NCI-H748 treated with DMSO at 0.1 percent for 48 hours (cell line): ENCODE results near the gene ARFRP1.
"Not testable (repeated sequence)": the region's sequence is repeated elsewhere in the genome, so short reads cannot be mapped to it uniquely, and the experiment has no call there.

ENCODE experiments used
- DNase-seq: peaks from one replicate; lab custom pipeline; 2025; lab: John Stamatoyannopoulos, UW

Gene ARFRP1

DNA sequence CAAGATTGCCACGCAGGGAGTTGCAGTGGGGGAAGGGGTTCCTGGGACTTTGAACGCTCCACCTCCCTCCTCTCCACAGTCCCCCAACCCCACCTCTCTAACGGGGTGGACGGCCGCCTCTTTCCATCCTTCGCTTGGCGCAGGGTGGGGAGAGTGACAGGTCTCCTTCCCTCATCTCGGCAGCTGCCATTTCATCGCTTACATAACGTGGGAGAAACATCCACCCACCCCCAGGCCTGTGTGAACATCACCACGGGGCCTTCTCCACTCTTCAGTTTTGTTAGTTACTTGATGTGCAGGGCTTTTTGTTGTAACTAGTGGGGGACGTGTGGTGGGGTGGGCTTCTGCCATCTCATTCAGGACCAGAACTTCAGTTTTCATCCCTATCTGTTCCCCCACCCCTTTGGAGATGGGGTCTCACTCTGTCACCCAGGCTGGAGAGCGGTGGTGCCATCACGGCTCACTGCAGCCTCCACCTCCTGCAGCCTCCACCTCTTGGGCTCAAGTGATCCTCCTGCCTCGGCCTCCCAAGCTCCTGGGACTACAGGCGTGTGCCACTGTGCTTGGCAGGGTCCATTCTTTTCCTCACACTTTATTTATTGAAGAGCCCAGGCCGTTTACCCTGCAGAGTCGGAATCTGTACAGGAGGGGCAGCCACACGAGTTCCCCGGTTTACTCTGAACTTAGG is 32.0 kb downstream of the ARFRP1 start:
- no peak for DNase-seq

DNA sequence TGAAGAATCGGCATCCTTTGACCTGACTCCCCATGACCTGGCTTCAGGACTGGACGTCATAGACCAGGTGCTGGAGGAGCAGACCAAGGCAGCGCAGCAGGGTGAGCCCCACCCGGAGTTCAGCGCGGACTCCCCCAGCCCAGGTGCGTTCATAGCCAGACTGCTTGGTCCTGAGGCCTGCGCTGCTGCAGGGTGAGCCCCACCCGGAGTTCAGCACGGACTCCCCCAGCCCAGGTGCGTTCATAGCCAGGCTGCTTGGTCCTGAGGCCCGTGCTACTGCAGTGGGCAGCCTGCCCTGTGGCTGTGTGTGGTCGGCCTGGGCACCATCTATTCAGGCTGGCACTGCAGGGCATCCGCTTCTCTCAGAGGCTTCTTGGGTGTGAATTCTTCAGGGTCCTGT is 33.8 kb downstream of the ARFRP1 start:
- DNase-seq: no peak

DNA sequence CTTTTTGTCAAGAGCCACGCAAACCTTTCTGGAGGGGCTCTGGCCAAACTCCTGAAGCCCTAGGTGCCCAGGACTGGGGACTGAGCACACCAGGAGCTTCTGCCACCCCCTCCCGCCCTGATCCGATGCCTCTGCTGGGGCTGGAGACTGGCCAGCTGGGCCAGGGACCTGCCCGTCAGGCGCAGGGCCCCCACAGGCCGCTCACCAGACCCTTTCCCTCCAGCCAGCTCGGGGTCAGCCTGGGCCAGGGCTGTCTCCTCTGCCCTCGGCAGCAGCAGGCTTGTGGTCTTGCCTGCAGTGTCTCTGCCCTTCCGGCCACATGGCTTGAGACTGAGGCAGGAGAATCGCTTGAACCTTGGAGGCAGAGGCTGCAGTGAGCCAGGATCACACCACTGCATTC is 35.1 kb downstream of the ARFRP1 start:
- no peak for DNase-seq

DNA sequence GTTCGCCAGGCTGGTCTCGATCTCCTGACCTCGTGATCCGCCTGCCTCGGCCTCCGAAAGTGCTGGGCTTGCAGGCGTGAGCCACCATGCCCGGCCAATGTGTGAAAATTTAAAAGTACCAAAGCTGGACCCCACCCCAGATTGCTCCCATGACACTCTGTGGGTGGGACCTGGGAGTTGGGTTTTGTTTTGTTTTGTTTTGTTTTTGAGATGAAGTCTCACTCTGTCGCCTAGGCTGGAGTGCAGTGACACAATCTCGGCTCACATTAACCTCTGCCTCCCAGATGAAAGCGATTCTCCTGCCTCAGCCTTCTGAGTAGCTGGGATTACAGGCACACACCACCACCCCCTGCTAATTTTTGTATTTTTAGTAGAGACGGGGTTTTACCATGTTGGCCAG is 36.1 kb downstream of the ARFRP1 start:
- not testable (repeated sequence) for DNase-seq

DNA sequence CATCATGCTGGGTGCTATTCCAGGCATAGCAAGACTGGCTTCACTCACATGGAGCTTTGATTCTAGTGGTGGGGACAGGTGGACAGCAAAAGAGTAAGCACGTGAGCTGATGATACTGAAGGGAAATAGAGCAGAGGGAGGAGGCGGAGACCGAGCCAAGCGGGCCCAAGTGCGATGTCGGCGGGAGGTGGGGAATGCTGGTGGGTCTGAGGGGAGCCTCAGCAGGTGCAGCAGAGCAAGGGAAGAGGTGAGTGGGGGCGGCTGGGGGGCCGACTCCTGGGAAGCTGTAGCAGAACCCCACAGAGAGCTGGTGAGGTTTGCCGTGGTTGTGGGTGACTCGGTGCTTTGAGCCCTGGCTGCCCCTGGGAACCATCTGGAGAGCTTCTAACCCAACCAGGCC is 39.4 kb downstream of the ARFRP1 start:
- DNase-seq: no peak

DNA sequence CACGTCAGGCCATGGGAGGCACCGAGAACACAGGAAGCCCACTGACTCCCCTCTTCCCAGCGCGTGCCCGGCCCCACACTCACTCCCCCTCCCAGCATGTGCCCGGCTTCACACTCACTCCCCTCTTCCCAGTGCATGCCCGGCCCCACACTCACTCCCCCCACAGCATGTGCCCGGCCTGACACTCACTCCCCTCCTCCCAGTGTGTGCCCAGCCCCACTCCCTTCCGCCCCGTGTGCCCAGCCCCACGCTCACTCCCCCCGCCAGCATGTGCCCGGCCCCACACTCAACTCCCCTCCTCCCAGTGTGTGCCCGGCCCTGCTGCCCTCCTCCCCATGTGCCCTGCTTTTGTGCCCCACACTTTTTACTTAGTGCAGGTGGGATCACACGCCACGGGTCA is 39.9 kb downstream of the ARFRP1 start:
- DNase-seq: no peak

DNA sequence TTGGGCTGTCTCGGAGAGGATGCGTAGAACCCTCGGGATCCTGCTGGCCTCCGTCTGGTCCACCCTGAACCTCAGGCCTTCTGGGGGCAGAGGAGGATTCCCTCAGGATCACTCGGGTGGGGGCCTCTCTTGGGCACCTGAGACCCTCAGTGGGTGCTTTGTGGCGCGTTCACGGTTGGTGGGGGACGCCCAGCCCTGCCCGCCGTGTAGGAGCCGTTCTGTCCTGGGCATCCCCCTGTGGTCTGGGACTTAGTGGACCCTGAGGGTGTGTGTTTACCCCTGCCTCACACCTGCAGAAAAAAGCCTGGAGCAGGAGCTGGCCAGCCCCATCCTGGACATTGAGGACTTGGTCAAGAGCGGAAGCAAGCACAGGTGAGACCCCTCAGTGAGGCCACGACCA is 42.1 kb downstream of the ARFRP1 start:
- DNase-seq: no peak

DNA sequence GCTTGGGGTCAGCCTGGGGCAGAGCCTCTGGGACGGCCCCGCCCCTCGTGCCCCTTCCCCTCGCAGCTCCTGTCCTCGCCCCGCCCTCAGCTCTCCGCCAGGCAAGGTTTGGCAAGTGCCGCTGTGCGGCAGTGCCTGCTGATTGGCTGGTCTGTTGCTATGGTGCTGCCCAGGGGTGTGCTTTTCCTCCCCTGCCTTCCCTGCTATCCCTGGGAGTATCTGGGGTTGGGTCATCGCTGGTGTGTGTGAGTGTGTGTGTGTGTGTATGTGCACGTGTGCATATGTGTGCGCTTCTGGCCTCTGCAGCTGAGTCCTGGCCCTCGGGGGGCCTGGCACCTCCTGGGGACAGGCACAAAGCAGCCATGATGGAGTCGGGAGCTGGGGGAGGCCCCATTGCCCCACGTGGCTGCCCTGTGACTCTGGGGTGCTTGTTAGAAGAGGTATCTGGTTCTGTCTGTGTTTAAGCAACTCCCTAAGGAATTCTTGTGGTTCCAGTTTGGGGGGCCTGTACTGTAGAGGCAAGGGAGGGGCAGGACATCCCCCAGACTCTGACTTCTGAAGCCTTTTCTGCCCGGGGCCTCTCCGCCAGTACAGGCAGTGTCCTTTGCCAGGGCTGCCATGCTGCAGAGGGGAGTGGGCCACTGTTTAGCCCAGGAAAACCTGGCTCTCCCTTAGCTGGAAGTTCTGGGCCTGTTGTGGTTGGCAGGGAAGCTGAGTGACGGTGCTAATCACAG is 42.7 kb downstream of the ARFRP1 start:
- DNase-seq: no peak

DNA sequence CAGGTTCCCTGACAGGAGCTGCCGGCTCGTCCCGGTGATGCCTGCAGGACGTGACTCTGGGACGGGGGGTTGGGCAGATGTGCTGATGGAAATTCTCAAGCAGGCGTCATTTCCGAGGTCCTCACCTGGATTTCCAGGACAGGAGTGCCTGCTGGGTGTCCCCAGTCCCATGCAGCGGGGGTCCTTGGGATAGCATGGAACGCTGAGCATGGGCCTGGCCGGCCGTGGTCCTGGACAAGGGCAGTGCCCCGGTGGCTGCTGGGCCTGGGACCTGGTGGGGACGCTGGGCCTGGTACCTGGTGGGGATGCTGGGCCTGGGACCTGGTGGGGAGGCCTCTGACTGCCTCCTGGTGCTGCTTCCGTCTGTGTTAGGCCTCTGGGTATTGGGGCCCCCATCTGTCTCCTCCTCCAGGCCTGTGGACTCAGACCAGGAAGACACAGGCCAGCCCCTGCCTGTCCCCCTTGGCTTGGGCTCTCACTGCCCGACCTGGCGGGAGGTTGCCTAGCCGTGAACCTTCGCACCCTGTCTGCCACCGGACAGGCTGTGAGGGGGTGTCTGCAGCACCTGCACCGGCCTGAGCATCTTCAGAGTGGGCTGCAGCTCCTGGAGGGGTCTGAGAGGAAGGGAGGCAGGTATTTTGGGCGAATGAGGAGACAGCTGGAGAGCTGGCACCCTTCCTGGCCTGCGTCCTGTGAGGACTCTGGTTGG is 43.5 kb downstream of the ARFRP1 start:
- DNase-seq: no peak

DNA sequence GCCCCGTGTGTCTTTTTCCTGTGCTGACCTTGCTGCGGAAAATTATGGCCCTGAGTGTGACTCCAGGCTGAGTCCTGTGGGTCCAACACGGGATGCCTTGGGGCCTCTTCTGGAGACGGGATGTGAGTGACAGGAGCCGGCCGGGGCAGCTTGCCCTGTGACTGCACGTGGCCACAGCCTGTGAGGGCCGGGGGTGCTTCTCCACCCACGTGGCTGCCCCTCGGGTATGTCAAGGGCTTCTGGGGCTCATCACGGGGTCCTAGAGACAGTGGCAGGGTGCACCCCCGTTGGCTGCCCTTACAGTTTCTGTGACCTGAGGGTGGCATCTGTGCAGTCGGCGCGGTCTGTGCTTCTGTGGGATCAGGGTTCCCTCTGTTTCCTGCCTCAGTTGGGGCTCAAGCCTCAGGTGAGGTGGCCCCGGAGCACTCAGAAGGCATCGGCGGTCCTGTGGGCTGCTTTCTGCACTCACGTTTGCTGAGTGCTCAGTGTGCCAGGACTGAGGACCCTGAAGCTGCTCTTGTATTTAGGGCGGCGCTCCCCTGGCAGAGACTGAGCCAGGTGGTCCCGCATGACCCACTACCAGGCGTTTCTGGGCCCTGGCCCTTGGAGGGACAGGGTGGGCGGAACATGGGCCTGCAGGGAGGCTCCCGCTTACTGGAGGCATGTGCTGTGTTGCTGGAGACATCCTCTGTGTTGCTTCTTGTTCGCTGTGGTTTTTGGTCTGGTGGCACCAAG is 44.3 kb downstream of the ARFRP1 start:
- DNase-seq: no peak

DNA sequence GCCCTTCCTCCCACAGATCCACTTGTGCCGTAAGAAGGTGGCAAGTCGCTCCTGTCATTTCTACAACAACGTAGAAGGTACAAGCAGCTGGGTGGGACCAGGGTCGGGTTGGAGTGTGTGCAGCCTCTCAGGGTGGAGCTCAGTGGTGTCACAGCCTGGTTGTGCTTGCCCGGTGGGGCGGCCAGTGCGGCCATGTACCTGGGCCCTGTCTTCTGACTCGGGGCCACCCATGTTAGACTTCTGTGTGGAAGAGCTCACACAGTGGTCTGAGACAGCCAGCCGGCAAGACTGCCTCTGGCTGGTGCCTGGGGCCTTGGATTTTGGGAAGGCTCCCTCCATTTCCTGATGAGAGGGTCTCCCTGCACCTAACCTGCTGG is 45.0 kb downstream of the ARFRP1 start:
- DNase-seq: no peak

DNA sequence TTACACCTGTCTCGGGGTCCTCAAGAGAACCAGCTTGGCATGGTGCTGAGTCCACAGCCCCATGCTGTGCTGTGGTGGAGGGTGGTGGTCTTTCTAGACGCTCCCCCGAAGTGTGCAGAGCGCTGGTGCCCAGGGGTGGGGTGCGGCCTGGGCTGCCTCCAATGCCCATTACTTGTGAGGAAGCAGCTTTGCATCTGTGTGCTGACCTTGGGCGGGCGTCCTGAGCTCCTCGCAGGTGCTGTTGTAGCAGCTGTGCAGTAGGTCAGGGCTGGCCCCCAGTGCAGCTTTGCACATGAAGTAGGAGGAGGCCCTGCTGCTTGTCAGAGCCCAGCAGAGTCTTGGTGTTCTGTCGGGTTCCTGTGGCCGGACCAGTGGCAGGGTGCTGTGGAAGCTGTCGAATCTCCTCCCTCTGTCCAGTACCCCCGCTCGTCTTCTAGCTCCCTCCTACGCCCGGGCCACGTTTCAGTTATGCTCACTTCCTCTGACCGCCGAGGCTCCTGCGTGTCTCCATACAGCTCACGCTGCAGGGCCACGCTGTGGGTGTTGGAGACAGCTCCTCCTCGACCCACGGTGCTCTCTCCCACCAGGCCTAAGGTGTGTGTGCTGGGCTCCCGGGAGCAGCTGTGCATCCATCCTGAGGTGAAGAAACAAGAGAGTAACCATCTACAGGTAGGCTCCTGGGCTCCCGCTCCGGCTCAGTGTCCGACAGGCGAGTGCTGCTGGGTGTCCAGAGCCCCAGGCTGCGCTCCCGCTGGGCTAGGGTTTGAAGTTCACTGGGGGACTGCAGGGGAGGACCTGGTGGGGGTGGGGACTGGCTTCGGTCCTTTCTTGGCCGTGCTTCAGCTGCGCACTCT is 45.6 kb downstream of the ARFRP1 start:
- DNase-seq: no peak

DNA sequence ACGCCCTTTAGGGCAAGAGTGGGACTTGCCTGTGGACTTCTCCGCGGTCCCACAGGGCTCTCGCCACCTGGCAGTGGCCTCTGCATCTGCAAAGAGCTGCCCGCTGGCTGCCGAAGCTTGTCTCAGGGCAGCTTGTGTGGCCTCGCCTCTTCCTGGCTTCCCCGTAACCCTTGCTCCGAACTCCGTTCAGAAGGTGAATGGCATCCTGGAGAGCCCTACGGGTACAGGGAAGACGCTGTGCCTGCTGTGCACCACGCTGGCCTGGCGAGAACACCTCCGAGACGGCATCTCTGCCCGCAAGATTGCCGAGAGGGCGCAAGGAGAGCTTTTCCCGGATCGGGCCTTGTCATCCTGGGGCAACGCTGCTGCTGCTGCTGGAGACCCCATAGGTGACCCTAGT is 46.7 kb downstream of the ARFRP1 start:
- DNase-seq: no peak

DNA sequence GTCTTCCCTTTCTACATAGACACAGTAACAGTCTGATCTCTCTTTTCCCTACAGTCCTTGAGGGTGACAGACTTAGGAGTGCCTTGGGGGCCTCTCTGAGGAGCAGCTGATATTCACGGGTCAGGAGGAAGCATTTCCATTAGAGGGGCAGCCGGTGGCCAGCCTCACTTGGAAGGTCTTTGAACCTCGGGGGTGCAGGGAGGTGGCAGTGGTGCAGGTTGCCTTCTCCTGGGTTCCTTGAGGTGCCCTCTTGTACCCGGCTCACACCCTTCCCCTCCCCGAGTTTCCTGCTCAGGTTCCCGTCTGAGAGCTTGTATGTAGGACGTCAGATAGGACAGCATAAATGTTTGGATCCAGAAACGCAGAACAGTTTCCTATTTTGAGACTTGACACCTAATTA is 47.2 kb downstream of the ARFRP1 start:
- DNase-seq: no peak

DNA sequence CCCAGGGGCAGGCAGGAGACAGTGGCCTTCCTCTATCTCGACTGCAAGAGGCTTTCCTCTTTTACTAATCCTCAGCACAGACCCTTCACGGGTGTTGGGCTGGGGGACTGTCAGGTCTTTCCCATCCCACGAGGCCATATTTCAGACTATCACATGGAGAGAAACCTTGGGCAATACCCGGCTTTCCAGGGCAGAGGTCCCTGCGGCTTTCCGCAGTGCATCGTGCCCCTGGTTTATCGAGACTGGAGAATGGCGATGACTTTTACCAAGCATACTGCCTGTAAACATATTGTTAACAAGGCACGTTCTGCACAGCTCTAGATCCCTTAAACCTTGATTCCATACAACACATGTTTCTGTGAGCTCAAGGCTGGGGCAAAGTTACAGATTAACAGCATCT is 47.6 kb downstream of the ARFRP1 start:
- not testable (repeated sequence) for DNase-seq

DNA sequence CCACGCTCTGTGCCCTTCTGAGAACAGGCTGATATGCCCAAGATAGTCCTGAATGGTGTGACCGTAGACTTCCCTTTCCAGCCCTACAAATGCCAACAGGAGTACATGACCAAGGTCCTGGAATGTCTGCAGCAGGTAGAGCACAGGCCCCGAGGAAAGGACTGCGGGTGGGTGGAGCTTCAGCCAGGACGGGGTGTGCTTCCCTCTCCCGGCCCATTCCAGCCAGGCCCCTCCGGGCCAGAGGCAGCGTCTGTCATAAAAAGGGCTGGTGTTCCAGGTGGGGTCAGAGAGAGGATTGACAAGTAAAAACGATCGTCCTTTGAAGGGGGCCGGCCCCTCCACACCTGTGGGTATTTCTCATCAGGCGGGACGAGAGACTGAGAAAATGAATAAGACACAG is 48.4 kb downstream of the ARFRP1 start:
- no peak for DNase-seq

DNA sequence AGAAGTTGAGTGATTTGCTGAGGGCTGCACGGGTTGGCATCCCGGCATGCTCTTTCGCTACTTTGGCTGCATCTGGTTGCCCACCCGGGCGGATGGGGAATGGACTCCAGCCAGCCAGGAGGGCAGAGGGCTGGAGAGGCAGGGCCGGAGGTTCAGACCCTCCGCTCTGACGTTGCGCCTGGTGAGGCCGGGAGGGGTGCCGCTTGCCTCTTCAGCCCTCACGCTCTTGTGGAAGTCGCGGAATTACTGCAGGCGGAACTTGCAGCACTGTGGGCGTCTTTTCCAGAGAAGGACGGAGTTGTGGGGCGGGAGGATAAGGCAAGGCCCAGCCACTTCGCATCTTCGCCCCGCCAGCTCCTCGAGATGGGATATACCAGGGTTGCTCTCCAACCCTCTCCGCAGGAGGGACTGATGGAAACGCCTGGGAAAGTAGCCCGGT is 49.0 kb downstream of the ARFRP1 start:
- DNase-seq: no peak

DNA sequence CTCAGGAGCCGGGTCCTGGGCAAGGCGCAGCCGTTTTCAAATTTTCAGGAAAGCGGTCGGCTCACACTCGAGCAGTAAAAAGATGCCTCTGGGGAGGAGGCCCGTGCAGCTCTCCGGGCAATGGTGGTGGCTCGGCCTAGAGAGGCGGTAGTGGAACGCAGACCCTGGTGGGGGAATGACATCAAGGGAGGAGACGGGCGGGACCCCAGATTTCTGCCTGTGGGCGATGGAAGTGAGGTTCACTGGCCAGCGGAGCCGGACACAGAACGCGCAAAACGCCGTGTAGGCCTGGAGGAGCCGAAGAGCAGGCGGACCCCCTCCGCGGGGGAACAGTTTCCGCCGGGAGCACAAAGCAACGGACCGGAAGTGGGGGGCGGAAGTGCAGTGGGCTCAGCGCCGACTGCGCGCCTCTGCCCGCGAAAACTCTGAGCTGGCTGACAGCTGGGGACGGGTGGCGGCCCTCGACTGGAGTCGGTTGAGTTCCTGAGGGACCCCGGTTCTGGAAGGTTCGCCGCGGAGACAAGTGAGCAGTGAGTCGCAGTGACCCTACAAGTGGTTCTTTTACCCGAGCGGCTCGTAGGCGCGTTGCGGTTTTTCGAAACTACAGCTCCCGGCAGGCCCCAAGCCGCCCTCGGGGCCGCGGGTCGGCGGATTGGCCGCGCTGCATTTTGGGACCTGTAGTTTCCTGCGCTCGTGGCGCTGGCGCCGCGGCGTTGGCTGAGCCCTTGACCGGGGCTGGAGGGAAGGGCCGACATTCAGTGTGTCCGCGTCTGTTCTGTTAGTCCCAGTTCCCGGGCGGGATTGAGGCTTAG is 49.6 kb downstream of the ARFRP1 start, which contains the start of gene RTEL1:
Gene RTEL1, plus strand, starts transcription at position 376 of the 812 bp plus-strand sequence. CDS start 1,091 bp downstream, outside the sequence.
- DNase-seq: peak; percentile 64

DNA sequence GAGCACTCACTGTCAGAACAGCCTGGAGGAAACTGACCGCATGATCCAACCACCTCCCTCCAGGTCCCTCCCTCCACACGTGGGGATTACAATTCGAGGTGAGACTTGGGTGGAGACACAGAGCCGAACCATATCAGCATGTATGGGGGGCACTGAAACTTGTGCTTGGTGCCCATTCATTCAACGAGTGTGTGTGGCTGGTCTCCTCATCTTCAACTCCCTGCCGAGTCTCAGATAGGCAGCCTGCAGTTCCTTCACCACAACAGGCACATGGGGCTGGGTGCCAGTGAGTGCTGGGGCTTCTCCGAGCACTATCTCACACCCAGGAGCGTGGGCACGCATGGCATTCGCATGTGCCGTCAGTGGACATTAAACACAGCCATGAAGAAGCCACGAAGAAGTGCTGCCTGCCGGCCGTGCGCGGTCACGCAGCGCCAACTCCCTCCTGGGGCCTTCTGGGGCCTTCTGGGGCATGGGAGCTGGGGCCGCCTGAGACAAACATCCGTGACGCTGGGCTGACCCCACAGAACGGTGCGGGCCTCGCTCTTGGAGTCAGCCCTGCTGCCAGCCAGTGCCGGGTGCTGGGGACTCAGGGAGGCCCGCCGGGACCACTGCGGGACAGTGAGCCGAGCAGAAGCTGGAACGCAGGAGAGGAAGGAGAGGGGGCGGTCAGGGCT is 50.4 kb downstream of the ARFRP1 start:
- DNase-seq: no peak

DNA sequence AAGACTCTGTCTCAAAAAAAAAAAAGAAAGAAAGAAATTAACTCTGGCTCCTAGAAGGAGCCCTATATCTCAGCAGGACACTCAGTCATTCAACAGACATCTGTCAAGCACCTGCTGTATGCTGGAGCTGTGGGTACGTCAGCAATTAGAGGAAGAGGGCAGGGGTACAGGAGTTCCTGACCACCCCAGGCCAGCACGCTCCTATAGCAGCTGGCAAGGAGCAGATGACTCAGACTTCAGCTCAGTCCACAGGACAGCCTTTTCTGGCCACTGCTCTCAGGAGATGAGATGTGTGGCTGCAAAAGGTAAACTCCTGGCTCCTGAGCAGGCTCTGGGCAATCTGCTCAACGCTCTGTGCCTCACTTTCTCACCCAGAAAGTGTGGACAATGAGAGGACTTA is 51.3 kb downstream of the ARFRP1 start:
- no peak for DNase-seq
